OCI-LY1 (cell line): ENCODE data around the gene ADARB2.

Source experiments
- CTCF ChIP-seq: fragments of 200-600 bp; sonication (generic), shearing (Covaris generic); IDR thresholded peaks from 2 replicates; pipeline ENCODE4 v1.5.1; 2017; ENCODE audit warnings: mild to moderate bottlenecking, antibody characterized with exemption, low read length, moderate library complexity, mixed read lengths
- EZH2 ChIP-seq: fragments of 200-600 bp; sonication (generic), shearing (Covaris generic); IDR thresholded peaks from 2 replicates; pipeline ENCODE4 v1.8.0; 2017; ENCODE audit warnings: borderline replicate concordance, mixed run types, mild to moderate bottlenecking, antibody characterized with exemption, low read length, moderate library complexity, mixed read lengths

GRCh38 chr10:1339396-1339795, 397.9 kb downstream of the ADARB2 start:
- TF ChIP-seq EZH2 (no peak), CTCF (no peak)
